HG03378 (cell line): Measurements from ENCODE around the gene GBE1.
"Not testable (repeated sequence)": the region's sequence is repeated elsewhere in the genome, so short reads cannot be mapped to it uniquely, and the experiment has no call there.

Source experiments
- ATAC-seq: cut with Tn5 transposase; IDR thresholded peaks from one replicate; pipeline ENCODE4 v1.9.1; 2021; ENCODE audit warnings: mild to moderate bottlenecking, moderate library complexity; ENCODE audit not compliant: unreplicated experiment

GBE1 gene

DNA sequence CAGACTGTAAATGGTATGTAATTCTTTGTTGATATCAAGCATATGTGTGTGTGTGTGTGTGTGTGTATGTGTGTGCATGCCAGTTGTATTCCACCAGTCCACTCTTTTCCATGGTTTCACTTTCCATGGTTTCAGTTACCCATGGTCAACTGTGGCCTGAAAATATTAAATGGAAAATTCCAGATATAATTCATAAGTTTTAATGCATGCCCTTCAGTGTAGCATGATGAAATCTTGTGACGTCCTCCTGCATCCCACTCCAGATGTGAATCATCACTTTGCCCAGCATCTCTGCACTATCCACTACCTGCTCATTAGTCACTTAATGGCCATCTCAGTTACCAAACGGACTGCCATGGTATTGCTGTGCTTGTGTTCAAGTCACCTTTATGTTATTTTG, 215.9 kb downstream of the GBE1 start:
- no peak for ATAC-seq

- ATAC-seq: no peak
These were observed 217.1 kb downstream of the GBE1 start for GRCh38 chr3:81544385-81544784.

GRCh38 chr3:81540787-81541186, 220.7 kb downstream of the GBE1 start:
- no peak for ATAC-seq

GRCh38 chr3:81531846-81532245, 229.6 kb downstream of the GBE1 start:
- ATAC-seq: no peak

DNA sequence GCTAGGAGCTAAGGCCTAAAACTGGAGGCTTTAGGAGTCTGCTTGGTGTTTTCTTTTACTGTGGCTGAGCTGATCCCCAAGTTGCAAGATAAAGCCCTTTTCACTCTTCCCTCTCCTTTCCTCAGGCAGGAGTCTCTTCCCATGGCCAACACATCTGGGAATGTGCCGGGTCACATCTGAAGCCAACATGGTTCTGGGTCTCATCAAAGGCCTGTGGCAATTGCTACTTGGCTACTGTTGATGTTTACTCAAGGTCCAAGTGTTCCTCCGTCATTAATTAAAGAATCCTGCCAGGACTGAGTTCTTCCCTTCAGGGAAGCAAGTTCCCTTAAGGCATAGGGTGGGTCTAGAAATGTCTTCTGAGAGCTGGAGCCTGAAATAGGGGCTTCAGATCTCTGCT, 230.2 kb downstream of the GBE1 start:
- no peak for ATAC-seq

- no peak for ATAC-seq
These were observed 231.1 kb downstream of the GBE1 start for GRCh38 chr3:81530180-81530939.

DNA sequence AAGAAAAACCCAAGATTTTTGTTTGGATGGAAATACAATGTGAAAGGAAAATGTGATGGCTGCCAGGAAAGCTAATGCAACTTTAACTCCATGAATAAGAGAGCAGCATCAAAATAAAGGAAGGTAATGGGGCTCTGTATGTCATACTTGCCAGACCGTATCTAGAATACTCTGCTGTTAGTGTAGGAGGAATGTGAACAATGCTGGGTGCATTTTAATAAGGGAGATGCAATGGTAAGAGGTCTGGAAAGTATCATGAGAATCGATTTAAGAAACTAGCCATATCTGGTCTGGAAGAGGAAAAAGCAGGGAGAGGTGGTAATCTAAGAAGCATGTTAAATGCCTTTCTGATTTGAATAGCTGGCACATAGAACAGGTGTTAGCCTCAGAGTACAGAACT, 239.6 kb downstream of the GBE1 start:
- ATAC-seq: no peak

GRCh38 chr3:81518945-81519344, 242.5 kb downstream of the GBE1 start:
- no peak for ATAC-seq

GRCh38 chr3:81516042-81516441, 245.4 kb downstream of the GBE1 start:
- ATAC-seq: no peak

DNA sequence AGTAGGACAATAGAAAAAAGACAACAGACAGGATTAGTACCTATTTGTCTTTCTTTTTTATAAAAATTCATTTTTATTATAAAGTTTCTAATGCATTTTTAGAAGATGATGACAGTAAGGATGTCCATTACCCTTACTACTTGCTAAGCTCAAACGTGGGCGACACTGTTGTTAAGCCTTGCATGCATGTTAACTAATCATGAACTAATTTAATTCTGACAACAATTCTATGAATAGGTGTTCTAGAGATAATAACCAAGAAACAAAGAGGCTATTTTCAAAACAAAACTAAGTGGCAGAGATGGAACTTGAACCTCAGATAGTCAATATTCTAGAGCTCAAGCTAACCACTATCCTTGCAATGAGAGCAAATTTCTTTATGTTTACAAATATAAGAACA, 247.9 kb downstream of the GBE1 start:
- ATAC-seq: no peak

DNA sequence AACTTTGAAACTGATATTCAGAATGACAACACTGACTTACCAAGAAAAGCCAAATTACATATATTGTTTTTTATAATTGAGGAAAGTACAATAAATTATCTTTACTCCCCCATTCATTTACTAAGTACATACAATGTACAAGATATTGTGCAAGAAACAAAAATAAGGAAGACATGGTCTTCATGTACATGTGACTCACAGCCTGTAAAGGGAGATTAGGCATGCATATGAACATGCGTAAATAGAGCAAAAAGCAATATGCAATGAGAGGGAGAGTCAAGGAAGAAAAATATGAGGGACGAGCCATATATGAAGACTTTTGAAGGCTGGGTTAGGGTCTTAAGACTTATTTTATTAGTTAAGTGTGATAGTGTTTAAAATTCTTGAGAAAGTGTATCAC, 258.4 kb downstream of the GBE1 start:
- no peak for ATAC-seq

GRCh38 chr3:81502236-81502635, 259.2 kb downstream of the GBE1 start:
- no peak for ATAC-seq

- peak; percentile 70 for ATAC-seq
These were observed 261.4 kb downstream of the GBE1 start for GRCh38 chr3:81500039-81500438.

DNA sequence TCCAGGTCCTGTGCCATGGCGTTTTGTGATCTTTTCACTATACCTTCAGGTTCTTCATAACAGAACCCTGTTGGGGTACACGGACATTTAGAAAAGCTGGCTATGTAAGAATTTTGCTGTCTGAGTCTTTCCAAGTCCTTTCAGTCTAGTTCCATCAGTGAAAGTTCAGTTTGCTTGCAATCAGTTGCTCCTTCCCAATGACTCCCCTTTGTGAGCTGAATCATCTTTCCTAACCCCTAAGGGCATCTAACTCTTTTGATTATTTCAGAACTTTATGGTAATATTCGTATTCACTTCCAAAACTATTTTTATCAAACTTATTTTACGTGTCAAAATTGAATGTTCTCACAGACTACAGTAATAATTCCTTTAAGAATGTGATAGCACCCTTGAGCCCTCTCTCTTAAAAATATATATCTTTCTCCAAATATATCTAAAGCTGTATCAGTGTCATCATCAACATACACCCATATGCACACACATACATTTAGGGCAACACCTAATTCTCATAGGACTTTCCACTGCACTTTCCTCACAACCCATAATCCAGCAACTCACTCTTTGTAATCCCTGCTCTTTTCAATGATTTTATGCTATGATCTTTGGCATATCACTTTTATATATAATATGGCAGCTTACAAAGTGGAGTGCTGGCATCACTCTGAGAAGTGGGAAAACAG, 263.7 kb downstream of the GBE1 start:
- no peak for ATAC-seq

DNA sequence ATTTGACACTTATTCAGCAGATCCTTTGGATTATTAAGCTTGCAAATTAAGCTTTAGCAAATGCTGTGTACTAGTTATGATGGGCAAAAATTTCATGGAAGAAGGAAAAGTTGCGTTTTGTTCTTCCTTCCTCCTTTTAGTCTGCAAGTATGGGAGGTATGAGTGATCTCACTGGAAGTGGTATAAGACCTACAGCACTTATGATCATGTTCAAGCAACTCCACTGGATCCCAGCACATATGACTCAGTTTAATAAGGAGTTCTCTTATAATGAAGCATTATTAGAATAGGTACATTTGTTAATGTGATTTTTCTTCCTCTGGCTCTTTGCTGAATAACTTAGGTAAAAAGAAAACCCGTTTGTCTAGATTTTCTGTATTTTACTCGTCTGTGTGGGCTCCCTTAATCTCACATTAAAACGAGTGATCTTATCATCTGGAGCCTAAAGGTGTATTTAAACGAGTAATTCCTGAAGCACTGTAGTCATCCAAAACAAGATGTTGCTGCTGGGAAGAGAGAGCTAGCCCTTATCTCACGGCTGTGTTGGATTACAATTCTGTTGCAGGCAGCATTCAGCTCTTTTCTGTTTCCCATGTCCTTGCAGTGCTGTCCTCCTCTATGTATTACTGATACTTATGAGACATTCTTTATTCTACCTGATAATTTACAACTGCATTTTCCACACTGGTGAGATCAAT, 264.9 kb downstream of the GBE1 start:
- ATAC-seq: no peak

DNA sequence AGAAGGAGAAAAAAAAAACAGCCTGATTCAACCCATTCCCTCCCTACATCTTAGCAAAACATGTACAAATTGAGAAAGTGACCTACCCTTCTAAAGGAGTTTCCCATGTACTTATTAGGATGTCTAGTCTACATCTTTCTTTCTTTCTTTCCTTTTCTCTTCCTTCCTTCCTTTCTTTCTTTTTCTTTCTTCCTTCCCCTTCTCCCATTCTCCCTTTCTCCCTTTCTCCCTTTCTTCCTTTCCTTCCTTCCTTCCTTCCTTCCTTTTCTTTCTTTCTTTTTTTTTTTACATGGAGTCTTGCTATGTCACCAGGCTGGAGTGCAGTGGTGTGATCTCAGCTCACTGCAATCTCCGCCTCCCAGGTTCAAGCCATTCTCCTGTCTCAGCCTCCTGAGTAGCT, 269.0 kb downstream of the GBE1 start:
- ATAC-seq: not testable (repeated sequence)

- ATAC-seq: no peak
These were observed 269.4 kb downstream of the GBE1 start for GRCh38 chr3:81492040-81492439.

GRCh38 chr3:81490541-81491288, 270.7 kb downstream of the GBE1 start:
- ATAC-seq: peak; percentile 95

- ATAC-seq: peak; percentile 98
These were observed 276.0 kb downstream of the GBE1 start for GRCh38 chr3:81485444-81485865.

GRCh38 chr3:81484520-81484919, 276.9 kb downstream of the GBE1 start:
- no peak for ATAC-seq

DNA sequence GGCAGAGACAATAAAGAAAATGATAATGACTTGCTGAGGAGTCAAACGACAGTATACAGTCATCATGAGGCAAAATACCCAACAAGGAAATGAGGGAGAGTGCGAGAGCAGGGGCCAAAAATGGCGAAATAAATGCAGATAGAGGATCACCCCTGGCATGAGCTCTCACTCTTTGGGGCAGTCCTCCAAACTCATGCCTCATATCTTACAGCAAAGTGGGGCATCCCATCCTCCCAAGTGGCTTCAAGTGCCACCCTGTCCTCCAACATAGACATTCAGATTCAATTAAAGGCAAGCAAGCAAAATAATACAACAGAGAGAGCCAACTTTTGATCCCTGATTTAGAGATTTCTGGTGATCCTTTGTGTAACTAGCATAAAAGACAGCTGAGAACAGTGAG, 278.4 kb downstream of the GBE1 start:
- no peak for ATAC-seq
